ENCODE data around the gene GSK3B. TPM values are rescaled to one million over a fixed set of nuclear protein-coding genes. Genes with fewer than 3 reads are reported as not detected.
A peak's percentile ranks its signal among the peaks of the same experiment; 100 is the strongest.

The GSK3B gene
- total RNA-seq, 3 donors from 2014 or later (not counting 1 experiment from before 2014, with no cell fraction given) = 61.3 to 67.0 (median 62.7) TPM

DNA sequence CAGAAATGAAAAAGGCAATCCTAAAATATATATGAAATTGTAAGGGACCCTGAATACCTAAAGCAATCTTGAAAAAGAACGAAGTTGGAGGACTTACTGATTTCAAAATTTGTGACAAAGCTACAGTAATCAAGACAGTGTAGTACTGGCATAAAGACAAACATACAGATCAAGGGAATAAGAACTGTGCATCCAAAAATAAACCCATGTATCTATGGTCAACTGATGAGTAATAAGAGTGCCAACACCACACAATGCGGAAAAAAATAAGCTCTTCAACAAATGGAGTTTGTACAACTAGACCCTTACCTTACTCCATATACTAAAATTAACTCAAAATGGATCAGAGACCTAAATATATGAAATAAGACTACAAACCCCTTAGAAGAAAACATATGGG is 29.6 kb downstream of the GSK3B start:
- WGBS (ENCODE audit: insufficient coverage) = 100% methylated on average over 2 of the region's 2 CpGs
- no peaks in the 10 kb centered on the region for H3K36me3 ChIP-seq (ENCODE audit: control insufficient read depth, insufficient read depth, low read length)
- H3K27ac ChIP-seq (ENCODE audit: low read length) = no peak overlapping the region
- ATAC-seq = no peak
- H3K4me3 ChIP-seq (ENCODE audit: low read length) = no peak overlapping the region
- DNase-seq = no peak
- no peaks in the 10 kb centered on the region for H3K27me3 ChIP-seq (ENCODE audit: control insufficient read depth, insufficient read depth, low read length)
- Mint-ChIP-seq H3K4me3 (peak overlapping the region; percentile 14), H3K9me3 (no peaks in the 10 kb centered on the region), H3K27ac (peak overlapping the region; percentile 10 to 68), H3K27me3 (ENCODE audit: low read depth in 2 of 2) (no peaks in the 10 kb centered on the region), H3K36me3 (no peaks in the 10 kb centered on the region), H3K4me1 (peaks cover 53 to 57% of the 10 kb centered on the region in 2 donors)
- intact Hi-C loops (cut with micrococcal nuclease) = no loop called here
- TF ChIP-seq, protein P1, sequence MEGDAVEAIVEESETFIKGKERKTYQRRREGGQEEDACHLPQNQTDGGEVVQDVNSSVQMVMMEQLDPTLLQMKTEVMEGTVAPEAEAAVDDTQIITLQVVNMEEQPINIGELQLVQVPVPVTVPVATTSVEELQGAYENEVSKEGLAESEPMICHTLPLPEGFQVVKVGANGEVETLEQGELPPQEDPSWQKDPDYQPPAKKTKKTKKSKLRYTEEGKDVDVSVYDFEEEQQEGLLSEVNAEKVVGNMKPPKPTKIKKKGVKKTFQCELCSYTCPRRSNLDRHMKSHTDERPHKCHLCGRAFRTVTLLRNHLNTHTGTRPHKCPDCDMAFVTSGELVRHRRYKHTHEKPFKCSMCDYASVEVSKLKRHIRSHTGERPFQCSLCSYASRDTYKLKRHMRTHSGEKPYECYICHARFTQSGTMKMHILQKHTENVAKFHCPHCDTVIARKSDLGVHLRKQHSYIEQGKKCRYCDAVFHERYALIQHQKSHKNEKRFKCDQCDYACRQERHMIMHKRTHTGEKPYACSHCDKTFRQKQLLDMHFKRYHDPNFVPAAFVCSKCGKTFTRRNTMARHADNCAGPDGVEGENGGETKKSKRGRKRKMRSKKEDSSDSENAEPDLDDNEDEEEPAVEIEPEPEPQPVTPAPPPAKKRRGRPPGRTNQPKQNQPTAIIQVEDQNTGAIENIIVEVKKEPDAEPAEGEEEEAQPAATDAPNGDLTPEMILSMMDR (IDR thresholded peaks at IDR 0.05) = no peak
- no peaks in the 10 kb centered on the region for H3K9me3 ChIP-seq (ENCODE audit: control insufficient read depth, insufficient read depth, low read length)
- H3K4me1 ChIP-seq (ENCODE audit: control insufficient read depth, insufficient read depth, low read length) = peaks cover 4% of the 10 kb centered on the region

DNA sequence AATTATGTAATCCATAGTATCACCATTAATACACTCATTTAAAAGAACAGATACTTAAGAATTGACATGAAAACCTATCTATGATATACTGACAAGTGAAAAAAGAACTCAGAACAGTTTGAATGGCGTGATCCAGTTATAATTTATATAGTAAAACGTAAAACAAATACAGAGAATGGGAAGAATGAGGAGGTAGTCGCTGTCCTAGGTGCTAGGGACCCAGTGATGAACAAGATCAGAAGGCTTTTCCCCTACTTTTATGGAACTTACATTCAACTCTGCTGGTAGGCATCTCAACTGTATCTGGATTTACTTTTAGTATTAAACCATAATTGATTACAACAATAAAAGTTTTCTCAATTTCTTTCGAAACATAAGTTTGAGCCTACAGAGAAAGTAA is 31.8 kb downstream of the GSK3B start:
- TF ChIP-seq, protein P1 (IDR thresholded peaks at IDR 0.05) = no peak
- Mint-ChIP-seq H3K27ac (peak overlapping the region in 1 of 2 donors; percentile 23), H3K27me3 (ENCODE audit: low read depth in 2 of 2) (no peaks in the 10 kb centered on the region), H3K36me3 (no peaks in the 10 kb centered on the region), H3K9me3 (no peaks in the 10 kb centered on the region), H3K4me3 (no peak overlapping the region), H3K4me1 (peaks cover 56 to 58% of the 10 kb centered on the region in 2 donors)
- Histone ChIP-seq H3K9me3 (ENCODE audit: control insufficient read depth, insufficient read depth, low read length) (no peaks in the 10 kb centered on the region), H3K4me1 (ENCODE audit: control insufficient read depth, insufficient read depth, low read length) (peaks cover 4% of the 10 kb centered on the region), H3K27ac (ENCODE audit: low read length) (no peak overlapping the region), H3K27me3 (ENCODE audit: control insufficient read depth, insufficient read depth, low read length) (no peaks in the 10 kb centered on the region), H3K4me3 (ENCODE audit: low read length) (no peak overlapping the region), H3K36me3 (ENCODE audit: control insufficient read depth, insufficient read depth, low read length) (no peaks in the 10 kb centered on the region)
- intact Hi-C loops (cut with micrococcal nuclease) = no loop called here
- WGBS (ENCODE audit: insufficient coverage) = 100% methylated on average over 2 of the region's 4 CpGs
- no peak for ATAC-seq
- no peak for DNase-seq

DNA sequence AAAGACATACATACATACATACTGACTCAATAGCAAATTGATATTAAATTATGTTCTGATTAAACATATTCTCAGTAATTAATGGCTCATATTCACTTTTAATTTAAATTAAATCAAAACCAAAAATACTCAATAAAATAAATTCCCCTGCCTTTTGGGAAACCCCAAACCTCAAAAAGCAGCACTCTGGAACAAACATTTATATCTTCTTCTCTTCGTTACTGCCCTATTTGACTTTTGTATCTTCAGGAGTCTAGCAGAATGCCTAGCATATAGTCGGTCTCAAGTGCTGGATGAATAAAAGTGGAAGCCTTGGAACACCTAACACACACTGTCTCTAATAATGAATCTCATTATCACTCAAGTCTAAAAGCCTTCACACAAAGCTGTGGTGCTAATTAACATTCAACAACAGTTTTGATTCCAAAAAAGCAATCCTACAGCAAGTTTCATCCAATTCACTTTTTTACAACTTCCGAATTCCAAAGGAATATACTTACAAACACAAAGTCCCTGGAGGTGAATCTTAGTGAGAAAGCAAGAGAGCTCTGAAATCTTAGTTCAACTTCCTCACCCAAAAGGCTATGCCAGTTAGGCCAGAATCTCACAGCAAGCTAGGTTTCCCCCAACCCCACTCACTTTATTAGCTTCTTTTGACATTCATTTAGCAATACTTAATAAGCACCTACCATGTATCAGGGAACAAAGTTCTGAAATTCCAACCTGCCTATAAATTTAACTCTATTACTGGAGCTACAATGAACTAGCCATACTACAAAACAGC is 35.0 kb downstream of the GSK3B start:
- Histone ChIP-seq H3K4me1 (ENCODE audit: control insufficient read depth, insufficient read depth, low read length) (peaks cover 4% of the 10 kb centered on the region), H3K9me3 (ENCODE audit: control insufficient read depth, insufficient read depth, low read length) (no peaks in the 10 kb centered on the region), H3K36me3 (ENCODE audit: control insufficient read depth, insufficient read depth, low read length) (no peaks in the 10 kb centered on the region), H3K27ac (ENCODE audit: low read length) (no peak overlapping the region), H3K4me3 (ENCODE audit: low read length) (no peak overlapping the region), H3K27me3 (ENCODE audit: control insufficient read depth, insufficient read depth, low read length) (no peaks in the 10 kb centered on the region)
- DNase-seq = no peak
- Mint-ChIP-seq H3K4me1 (peaks cover 40 to 46% of the 10 kb centered on the region in 2 donors), H3K4me3 (peak overlapping the region; percentile 35), H3K9me3 (no peaks in the 10 kb centered on the region), H3K36me3 (no peaks in the 10 kb centered on the region), H3K27me3 (ENCODE audit: low read depth in 2 of 2) (no peaks in the 10 kb centered on the region), H3K27ac (peak overlapping the region; percentile 61 to 74)
- 51% methylated on average over 3 of the region's 3 CpGs for WGBS (ENCODE audit: insufficient coverage)
- intact Hi-C loops (cut with micrococcal nuclease) = no loop called here
- ATAC-seq = no peak
- TF ChIP-seq, protein P1 (IDR thresholded peaks at IDR 0.05) = no peak
